ENCODE data around the gene ACO2. TPM values are rescaled to one million over a fixed set of nuclear protein-coding genes. Genes with fewer than 3 reads are reported as not detected.

The ACO2 gene
- total RNA-seq, 1 experiment from 2014 or later = 127 TPM

DNA sequence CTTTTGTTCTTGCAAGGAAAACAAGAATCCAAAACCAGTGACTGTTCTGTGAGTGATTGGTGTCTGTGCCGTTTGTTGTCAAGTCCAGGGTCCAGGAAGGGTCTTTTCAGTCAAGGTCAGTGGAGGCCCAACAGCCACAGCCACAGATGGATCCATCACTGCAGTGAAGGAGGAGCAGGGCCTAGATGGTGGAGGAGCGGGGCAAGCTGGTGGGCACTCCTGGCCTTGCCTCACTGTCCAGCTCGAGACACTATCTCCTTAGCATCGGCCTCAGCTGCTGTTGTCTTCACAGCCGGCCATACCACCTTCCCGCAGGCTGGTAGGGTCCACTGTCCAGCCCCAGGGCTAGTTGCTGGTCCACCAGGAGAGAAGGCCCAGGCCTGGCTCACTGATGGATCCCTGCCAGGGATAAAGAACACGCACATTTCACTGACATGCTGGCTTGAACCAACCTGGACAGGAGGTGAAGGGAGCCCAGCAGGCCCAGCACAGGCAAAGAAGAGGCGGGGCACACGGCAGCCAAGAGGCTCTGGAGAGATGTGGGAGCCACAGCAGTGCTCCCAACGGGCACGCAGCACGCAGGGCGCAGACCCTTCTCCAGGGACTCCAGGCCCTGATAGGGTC lies 60.1 kb downstream of the ACO2 start:
- POLR2A ChIA-PET (ENCODE audit: low non-redundant PET) = no interaction called here
- intact Hi-C loops (cut with micrococcal nuclease; ENCODE audit: unreplicated experiment) = no loop called here
- TF ChIP-seq EZH2 (IDR thresholded peaks at IDR 0.05; ENCODE audit: borderline replicate concordance, low read depth, low read length, poor library complexity, severe bottlenecking) = no peak
- TF ChIP-seq, protein P1, sequence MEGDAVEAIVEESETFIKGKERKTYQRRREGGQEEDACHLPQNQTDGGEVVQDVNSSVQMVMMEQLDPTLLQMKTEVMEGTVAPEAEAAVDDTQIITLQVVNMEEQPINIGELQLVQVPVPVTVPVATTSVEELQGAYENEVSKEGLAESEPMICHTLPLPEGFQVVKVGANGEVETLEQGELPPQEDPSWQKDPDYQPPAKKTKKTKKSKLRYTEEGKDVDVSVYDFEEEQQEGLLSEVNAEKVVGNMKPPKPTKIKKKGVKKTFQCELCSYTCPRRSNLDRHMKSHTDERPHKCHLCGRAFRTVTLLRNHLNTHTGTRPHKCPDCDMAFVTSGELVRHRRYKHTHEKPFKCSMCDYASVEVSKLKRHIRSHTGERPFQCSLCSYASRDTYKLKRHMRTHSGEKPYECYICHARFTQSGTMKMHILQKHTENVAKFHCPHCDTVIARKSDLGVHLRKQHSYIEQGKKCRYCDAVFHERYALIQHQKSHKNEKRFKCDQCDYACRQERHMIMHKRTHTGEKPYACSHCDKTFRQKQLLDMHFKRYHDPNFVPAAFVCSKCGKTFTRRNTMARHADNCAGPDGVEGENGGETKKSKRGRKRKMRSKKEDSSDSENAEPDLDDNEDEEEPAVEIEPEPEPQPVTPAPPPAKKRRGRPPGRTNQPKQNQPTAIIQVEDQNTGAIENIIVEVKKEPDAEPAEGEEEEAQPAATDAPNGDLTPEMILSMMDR (conservative IDR thresholded peaks at IDR 0.05; ENCODE audit: low read depth, low read length) = no peak
- CTCF ChIA-PET = no interaction called here
- Histone ChIP-seq H3K4me1 (ENCODE audit: insufficient read depth, low read length, poor library complexity, severe bottlenecking) (no peaks in the 10 kb centered on the region), H3K27me3 (replicated peaks; ENCODE audit: insufficient read depth, low read depth, low read length, poor library complexity) (no peaks in the 10 kb centered on the region), H3K9me3 (ENCODE audit: low read depth, low read length, poor library complexity, severe bottlenecking) (no peaks in the 10 kb centered on the region), H3K4me3 (ENCODE audit: low read depth, low read length, poor library complexity, severe bottlenecking) (no peak overlapping the region), H3K36me3 (ENCODE audit: insufficient read depth, low read length, poor library complexity, severe bottlenecking) (peaks cover 91% of the 10 kb centered on the region), H3K27ac (ENCODE audit: low read depth, low read length, poor library complexity, severe bottlenecking) (peak overlapping the region; percentile 8)
- DNase-seq (ENCODE audit: low spot score) = no peak
- BruUV-seq (replicated peaks) = no TSS peak

DNA sequence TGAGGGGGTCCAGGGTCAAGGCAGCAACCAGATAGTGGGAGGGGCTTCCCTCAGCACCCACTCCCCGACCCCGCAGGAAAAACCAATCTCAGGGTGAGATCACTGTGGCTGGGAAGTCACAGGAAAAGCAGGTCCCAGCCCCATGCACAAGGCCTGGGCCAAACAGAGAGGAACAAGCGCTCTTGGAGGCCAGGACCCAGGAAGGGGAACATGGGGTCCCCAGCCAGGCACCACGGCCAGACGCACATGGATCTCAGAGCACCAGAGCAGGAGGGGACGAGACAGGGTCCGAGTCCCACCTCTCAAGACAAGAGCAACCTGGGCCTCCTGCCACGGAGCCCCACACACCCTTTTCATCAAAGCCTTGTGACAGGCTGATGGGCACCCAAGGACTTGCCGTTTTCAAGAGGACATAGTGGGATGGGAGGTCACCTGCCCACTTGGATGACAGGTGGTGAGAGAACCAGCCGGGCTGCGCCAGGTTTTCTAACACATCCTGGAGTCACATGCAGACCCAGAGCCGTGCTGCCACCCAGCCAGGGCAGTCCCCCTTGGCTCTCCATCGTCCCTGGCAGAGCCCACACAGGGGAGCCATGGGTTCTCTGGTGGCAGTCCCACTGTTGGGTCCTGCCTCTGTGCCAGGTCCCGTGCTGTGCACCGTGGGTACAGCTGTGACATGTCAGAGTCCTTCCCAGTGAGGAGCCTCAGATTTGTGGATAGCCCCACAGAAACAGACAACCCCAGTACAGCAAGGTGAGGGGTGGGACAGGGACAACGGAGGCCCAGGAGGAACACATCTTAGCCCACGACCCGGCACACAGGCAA lies 62.2 kb downstream of the ACO2 start:
- CTCF ChIA-PET = no interaction called here

DNA sequence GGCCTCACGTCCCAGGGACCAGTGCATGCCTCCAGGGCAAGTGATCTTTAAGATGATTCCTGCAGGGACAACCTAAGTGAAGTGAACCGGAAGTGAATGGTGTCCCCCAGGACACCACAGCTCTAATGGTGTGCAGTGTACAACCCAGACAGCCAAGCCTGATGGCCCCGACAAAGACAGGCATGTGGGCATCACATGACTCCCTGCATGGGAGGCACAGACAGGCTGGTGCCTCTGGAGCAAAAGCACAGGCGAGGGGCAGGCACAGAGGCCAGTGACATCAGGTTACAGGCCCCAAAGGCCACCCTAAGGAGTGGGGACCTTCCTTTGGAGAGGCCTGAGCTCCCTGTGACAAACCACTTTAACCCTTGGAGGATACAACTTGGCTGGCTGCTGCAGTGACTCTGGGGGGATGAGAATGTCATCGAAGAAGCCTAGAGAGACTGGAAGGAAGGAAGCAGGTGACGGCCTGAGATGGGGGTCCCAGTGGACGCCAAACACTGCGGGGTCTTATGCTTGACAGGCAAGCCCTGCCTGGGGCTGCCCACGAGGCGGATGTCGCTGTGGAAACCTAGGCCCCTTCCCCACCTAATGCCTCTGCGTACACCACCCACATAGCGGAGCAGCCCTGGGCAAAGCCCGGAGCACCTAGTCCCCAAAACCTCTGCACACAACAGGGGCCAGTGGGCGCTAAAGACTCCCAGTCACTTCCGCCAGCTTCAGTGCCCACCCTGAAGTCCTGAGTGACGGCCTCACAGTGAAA lies 63.0 kb downstream of the ACO2 start:
- no peak overlapping the region for H3K27ac ChIP-seq (ENCODE audit: low read depth, low read length, poor library complexity, severe bottlenecking)
- ChIA-PET POLR2A (ENCODE audit: low non-redundant PET) (no interaction called here), CTCF (no interaction called here)
- H3K27me3 ChIP-seq (replicated peaks; ENCODE audit: insufficient read depth, low read depth, low read length, poor library complexity) = no peaks in the 10 kb centered on the region
- no peaks in the 10 kb centered on the region for H3K4me1 ChIP-seq (ENCODE audit: insufficient read depth, low read length, poor library complexity, severe bottlenecking)
- DNase-seq (ENCODE audit: low spot score) = no peak
- BruUV-seq (replicated peaks) = no TSS peak
- H3K9me3 ChIP-seq (ENCODE audit: low read depth, low read length, poor library complexity, severe bottlenecking) = no peaks in the 10 kb centered on the region
- TF ChIP-seq EZH2 (IDR thresholded peaks at IDR 0.05; ENCODE audit: borderline replicate concordance, low read depth, low read length, poor library complexity, severe bottlenecking) = no peak
- TF ChIP-seq, protein P1 (conservative IDR thresholded peaks at IDR 0.05; ENCODE audit: low read depth, low read length) = no peak
- no peak overlapping the region for H3K4me3 ChIP-seq (ENCODE audit: low read depth, low read length, poor library complexity, severe bottlenecking)
- intact Hi-C loops (cut with micrococcal nuclease; ENCODE audit: unreplicated experiment) = loop anchor here (5.0 kb wide), 1 partner anchor 130 kb away; no protein-coding TSS in a partner anchor
- peaks cover 80% of the 10 kb centered on the region for H3K36me3 ChIP-seq (ENCODE audit: insufficient read depth, low read length, poor library complexity, severe bottlenecking)

More for the DNA sequence above, 62.2 kb downstream of the ACO2 start:
- TF ChIP-seq, protein P1 (conservative IDR thresholded peaks at IDR 0.05; ENCODE audit: low read depth, low read length) = no peak
- no peak for TF ChIP-seq EZH2 (IDR thresholded peaks at IDR 0.05; ENCODE audit: borderline replicate concordance, low read depth, low read length, poor library complexity, severe bottlenecking)
- Histone ChIP-seq H3K36me3 (ENCODE audit: insufficient read depth, low read length, poor library complexity, severe bottlenecking) (peaks cover 83% of the 10 kb centered on the region), H3K27me3 (replicated peaks; ENCODE audit: insufficient read depth, low read depth, low read length, poor library complexity) (no peaks in the 10 kb centered on the region), H3K4me3 (ENCODE audit: low read depth, low read length, poor library complexity, severe bottlenecking) (no peak overlapping the region), H3K27ac (ENCODE audit: low read depth, low read length, poor library complexity, severe bottlenecking) (no peak overlapping the region), H3K4me1 (ENCODE audit: insufficient read depth, low read length, poor library complexity, severe bottlenecking) (no peaks in the 10 kb centered on the region), H3K9me3 (ENCODE audit: low read depth, low read length, poor library complexity, severe bottlenecking) (no peaks in the 10 kb centered on the region)
- no peak for DNase-seq (ENCODE audit: low spot score)
- POLR2A ChIA-PET (ENCODE audit: low non-redundant PET) = no interaction called here
- intact Hi-C loops (cut with micrococcal nuclease; ENCODE audit: unreplicated experiment) = loop anchor here (5.0 kb wide), 1 partner anchor 129 kb away; no protein-coding TSS in a partner anchor
- BruUV-seq (replicated peaks) = no TSS peak
